Left colon (tissue), 2 donors: Measurements from ENCODE around the gene GDE1. TPM values are rescaled to one million over a fixed set of nuclear protein-coding genes. Genes with fewer than 3 reads are reported as not detected.
"Not testable (repeated sequence)": the region's sequence is repeated elsewhere in the genome, so short reads cannot be mapped to it uniquely, and the experiment has no call there.

Source experiments
- ATAC-seq: fragments of 200-7000 bp; cut with Tn5 transposase; one replicate; pipeline ENCODE4 v1.9.1; 2020; ENCODE audit warnings: mild to moderate bottlenecking, moderate library complexity
- DNase-seq, 2 donors: peaks; one replicate each; pipeline ENCODE4 v3.0.0-alpha.2; 2020
- intact Hi-C, 2 donors: fragments of 100-400 bp; cut with DNase I in 1 of 2; cut with micrococcal nuclease in 1 of 2; formaldehyde crosslinking; loops; one replicate each; pipeline versions ENCODE4 v1.11.2 to v1.14.0; 2022; cut with DNase I, micrococcal nuclease
- long read RNA-seq: library from polyadenylated mRNA; unstranded; transcript quantifications from one replicate; pipeline ENCODE4 v2.0.0, GENCODE V29; 2021
- total RNA-seq, 2 donors: library from RNA; stranded (reverse); fragmentation: NEBNext Ultra II Directional; extraction: Animal tissue kit (Norgen Biotek cat#: 25700); gene quantifications; one replicate each; pipeline ENCODE4 v1.2.1, GENCODE V29; 2021
- donor health status: DM: no; HTN: no; CAD: no.
- donor health status: DM: yes; HTN: yes; CAD: no.

Gene GDE1
- 100 to 1,000 TPM; 116 to 126 TPM for total RNA-seq
- long read RNA-seq, transcript GDE1-201 (6 exons, 2,958 nt): major isoform, 158 of 258 reads
- long read RNA-seq, transcript GDE1-203 (6 exons, 2,238 nt): minor isoform, 26 of 258 reads
- long read RNA-seq, partial matches to known transcripts: 4 of 258 reads
- long read RNA-seq, other reads (novel, unspliced or antisense): 68 of 258 reads

GRCh38 chr16:19521471-19522396, at the start of gene GDE1:
GDE1 (minus strand) TSS chr16:19522098; CDS start chr16:19521964, 134 bp downstream.
- peak; percentile 95 to 98 for DNase-seq
- peak; percentile 74 for ATAC-seq
- intact Hi-C loops: no loop called here

DNA sequence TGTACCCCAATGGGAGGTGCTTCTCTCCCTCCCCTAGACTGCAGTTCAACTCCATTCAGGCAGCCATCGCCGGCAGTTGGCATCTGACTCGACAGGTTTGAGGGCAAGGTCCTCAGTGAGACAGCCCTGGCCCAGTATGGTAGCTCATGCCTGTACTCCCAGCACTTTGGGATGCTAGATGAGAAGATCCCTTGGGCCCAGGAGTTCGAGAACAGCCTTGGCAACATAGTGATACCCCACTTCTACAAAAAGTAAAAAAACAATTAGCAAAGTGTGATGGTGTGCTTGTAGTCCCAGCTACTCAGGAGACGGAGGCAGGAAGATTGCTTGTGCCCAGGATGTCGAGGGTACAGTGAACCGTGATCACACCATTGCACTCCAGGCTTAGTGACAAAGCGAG, 45.7 kb upstream of the GDE1 start:
- ATAC-seq (no peak), DNase-seq (no peak)
- intact Hi-C loops: no loop called here

- intact Hi-C loops: no loop called here
- ATAC-seq (no peak), DNase-seq (no peak)
Measured at GRCh38 chr16:19566362-19566761, 44.5 kb upstream of the GDE1 start.

GRCh38 chr16:19563377-19563776, 41.5 kb upstream of the GDE1 start:
- intact Hi-C loops: no loop called here

GRCh38 chr16:19560078-19560477, 38.2 kb upstream of the GDE1 start:
- ATAC-seq (no peak), DNase-seq (no peak)
- intact Hi-C loops: no loop called here

More at GRCh38 chr16:19563377-19563776, 41.5 kb upstream of the GDE1 start:
- ATAC-seq (no peak), DNase-seq (no peak)

DNA sequence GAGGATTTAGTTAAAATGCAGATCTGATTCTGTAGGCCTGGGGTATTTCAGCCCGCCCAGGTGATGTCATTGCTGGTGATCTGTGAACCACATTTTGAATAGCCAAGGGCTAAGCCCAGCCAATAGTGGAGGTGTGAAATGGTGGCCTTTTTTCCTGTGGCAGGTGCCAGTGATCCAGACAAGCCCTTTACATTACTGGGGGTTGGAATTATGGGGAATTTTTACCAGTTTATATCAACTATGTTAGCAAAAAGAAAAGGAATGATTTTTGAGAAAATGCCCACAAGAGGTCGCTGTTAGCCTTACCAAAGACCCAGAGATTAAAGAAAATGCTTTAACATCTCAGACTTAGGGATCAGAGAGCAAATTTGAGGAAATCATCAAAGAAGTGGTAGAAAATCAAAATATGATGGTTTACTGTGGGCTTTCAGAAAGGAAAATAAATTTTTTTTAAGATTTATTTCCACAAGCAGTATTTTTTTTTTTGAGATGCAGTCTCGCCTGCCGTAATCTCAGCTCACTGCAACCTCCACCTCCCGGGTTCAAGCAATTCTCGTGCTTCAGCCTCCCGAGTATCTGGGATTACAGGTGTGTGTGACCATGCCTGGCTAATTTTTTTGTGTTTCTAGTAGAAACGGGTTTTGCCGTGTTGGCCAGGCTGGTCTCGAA, 37.5 kb upstream of the GDE1 start:
- DNase-seq: no peak
- ATAC-seq: no peak
- intact Hi-C loops: no loop called here

DNA sequence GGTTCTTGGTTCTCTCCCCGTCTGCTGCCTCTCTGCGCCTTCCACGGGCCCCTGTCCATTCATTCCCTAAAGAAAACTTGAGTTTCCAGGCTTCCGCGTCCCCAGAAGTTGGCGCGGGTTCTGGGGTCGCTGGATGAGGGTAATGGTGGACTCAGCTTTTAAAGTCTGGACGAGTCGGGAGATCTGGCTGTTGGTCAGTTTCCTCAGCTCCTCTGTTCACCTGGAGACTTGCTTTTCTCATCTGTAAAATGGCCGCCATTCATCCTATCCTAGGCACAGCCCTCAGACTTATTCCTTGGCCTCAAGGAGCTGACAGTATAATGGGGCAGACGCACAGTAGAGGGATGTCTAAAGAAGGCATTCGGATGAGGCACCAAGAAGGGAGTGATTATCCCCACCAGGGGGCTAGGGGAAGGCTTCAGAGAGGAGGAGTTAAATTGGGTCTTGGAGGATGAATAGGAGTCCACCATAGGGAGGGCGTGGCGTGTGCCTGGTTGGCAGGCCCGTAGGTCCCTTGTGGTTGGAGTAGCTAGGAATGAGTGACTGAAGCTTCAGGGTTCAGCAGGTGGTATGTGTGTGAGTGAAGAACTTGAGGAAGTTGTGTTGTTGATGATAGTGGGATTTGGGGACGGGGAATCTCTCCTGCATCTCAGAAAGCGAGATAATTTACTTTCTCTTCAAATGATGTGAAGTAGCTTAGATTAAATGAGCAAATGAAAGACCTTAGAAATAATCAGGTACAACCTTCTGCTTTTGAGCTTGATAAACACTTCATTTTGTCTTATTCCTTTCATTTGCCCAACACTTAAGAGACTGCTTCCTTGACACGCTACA, 34.3 kb upstream of the GDE1 start:
- DNase-seq (no peak), ATAC-seq (no peak)
- intact Hi-C loops: no loop called here

- DNase-seq: peak; percentile 98 to 99
- intact Hi-C loops: no loop called here
- ATAC-seq: peak; percentile 96
Measured at GRCh38 chr16:19555186-19555937, 33.5 kb upstream of the GDE1 start, which contains the start of gene VPS35L. VPS35L (plus strand) TSS chr16:19555703; CDS start chr16:19555730, 27 bp downstream.

DNA sequence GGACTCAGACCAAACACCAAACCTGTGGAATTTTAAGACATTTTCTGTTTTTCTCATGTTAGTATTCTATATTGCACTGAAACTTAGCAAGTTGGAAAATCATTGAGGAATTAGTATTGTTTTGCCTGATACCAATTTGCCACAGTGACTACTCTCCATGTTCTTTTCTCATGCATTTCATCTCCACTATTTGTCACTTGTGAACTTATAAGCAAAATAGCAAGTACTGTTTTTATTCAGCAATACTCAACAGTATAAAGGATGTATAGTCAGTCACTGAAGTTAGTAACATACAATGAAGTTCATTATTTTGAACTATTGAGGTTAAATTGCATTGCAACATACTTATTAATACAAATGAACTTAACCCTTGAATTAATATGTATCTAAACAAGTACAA, 27.8 kb upstream of the GDE1 start:
- no peak for ATAC-seq
- intact Hi-C loops: no loop called here
- no peak for DNase-seq

DNA sequence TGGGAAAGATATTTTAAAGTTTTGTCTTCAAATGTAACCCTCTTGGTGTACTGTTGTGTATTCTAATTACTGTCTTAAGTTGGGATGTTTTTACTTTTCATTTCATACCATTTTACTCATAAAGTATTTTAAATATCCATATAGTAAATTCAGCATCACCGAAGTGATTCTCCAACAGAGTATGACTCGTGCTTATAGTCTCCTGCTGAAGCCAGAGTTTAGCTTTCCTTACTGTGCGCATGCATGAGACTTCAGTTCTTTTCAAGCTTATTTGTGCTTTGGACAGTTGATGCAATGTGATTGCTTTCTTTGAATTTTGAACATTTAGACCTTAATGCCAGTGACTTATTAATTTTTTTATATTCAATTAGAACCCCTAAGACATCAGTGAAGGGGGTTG, 26.2 kb upstream of the GDE1 start:
- no peak for DNase-seq
- intact Hi-C loops: no loop called here
- ATAC-seq: no peak

GRCh38 chr16:19543278-19543996, 21.5 kb upstream of the GDE1 start:
- DNase-seq, ATAC-seq, intact Hi-C loops: not testable (repeated sequence)

DNA sequence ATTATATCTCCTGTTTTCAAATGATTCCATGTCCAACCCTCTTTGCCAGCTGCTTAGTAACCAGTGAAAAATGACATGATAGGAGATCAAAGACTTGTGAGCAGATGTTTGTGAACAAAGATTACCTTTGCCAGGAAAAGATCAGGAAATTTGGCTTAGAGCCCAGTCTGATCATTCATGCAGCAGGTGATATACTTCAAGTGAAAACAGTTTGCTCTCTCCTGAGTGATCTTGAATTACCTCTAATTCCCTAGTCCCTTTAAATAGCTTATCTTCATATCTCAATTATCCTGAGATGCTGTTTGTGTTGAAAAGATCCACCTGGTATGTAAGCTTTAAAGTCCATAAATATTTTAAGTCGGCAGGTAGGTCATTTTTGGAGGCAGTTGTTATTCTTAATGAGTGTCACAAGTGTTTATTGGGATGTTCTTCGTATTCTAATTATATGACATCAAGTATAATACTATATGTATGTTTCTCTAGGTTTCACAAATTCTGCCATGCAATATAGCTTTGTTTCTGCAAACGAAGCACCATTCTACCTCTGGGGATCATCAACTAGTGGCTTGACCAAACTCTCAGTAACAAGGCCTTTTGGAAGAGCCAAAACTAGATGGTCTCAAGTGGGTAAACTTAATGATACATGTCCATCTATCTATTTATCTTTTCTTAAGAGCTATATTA, 20.4 kb upstream of the GDE1 start:
- no peak for DNase-seq
- intact Hi-C loops: no loop called here
- peak; percentile 86 for ATAC-seq

- intact Hi-C loops: no loop called here
- no peak for DNase-seq
- no peak for ATAC-seq
Measured at GRCh38 chr16:19540241-19540970, 18.5 kb upstream of the GDE1 start.

- intact Hi-C loops: no loop called here
- ATAC-seq: no peak
- DNase-seq: no peak
Measured at GRCh38 chr16:19532601-19533000, 10.7 kb upstream of the GDE1 start.

DNA sequence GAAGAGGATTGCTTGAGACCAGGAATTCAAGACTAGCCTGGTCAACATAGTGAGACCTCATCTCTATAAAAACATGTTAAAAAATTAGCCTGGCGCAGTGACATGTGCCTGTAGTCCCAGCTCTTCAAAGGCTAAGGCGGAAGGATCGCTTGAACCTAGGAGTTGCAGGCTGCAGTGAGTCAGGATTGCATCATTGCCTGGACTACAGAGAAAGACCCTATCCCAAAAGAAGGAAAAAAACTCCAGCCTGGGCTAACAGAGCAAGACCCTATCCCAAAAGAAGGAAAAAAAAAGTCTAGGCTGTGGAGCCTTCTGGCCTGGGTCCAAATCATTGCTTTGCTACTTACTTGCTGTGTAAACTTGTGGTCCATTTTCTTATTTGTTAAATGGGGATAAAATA, 6.8 kb upstream of the GDE1 start:
- no peak for DNase-seq
- no peak for ATAC-seq
- intact Hi-C loops: no loop called here

DNA sequence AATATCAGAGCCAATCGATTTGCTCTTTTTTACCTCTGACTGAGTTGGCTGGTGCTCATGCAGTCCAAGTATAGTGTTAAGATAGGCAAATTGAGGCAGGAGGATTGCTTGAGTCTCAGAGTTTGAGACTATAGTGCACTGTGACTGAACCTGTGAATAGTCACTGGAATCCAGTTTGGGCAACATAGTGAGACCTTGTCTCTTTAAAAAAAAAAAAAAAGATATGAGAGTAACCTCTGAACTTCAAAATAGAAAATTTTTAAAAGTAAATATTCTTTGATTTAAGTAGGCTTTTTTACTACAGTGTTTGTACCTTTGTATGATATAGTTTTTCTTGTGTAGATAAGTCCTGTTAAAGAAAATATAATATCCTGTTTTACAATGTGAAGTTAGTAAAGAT, 5.3 kb upstream of the GDE1 start:
- intact Hi-C loops: no loop called here
- ATAC-seq (no peak), DNase-seq (no peak)

DNA sequence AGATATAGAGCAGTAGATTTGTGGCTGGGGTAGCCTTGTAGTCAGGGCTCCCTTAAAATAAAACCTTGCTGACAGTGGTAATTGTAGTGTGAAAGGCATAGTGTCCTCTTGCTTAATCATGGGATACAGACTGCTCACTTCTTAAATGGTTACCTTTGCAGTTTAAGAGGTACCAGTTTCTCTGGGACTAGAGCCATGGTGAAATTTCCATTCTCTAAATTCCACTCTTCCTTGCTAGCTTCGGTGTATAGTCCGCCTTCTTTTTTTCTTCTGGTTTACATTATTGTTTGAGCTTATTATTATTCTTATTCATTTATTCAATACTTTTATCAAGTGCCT, 3.5 kb upstream of the GDE1 start:
- ATAC-seq: no peak
- intact Hi-C loops: no loop called here

More for the DNA sequence above, 3.5 kb upstream of the GDE1 start:
- DNase-seq: no peak
